Progenitor cell of endocrine pancreas (in vitro differentiated cells): ENCODE results near the gene RAB7A. TPM values are rescaled to one million over a fixed set of nuclear protein-coding genes. Genes with fewer than 3 reads are reported as not detected.

Experiments
- DNase-seq: peaks from one replicate; pipeline ENCODE4 v3.0.0; 2021; ENCODE audit warnings: low spot score; ENCODE audit not compliant: unreplicated experiment
- H3K27ac Mint-ChIP-seq: 2 replicates; pipeline ENCODE4 v1.8.0; 2021; ENCODE audit warnings: mild to moderate bottlenecking, moderate library complexity, mixed read lengths
- H3K27me3 Mint-ChIP-seq: 2 replicates; pipeline ENCODE4 v1.8.0; 2021; ENCODE audit warnings: mixed read lengths
- H3K36me3 Mint-ChIP-seq: 2 replicates; pipeline ENCODE4 v1.8.0; 2022; ENCODE audit warnings: mixed read lengths; ENCODE audit not compliant: insufficient read depth
- H3K4me1 Mint-ChIP-seq: 2 replicates; pipeline ENCODE4 v1.8.0; 2021; ENCODE audit warnings: low read depth, mixed read lengths
- H3K4me3 Mint-ChIP-seq: 2 replicates; pipeline ENCODE4 v1.8.0; 2021; ENCODE audit warnings: low read depth, mild to moderate bottlenecking, moderate library complexity, mixed read lengths
- H3K9me3 Mint-ChIP-seq: 2 replicates; pipeline ENCODE4 v1.8.0; 2021; ENCODE audit warnings: low read depth, mixed read lengths
- CTCF ChIP-seq: fragments of 200-600 bp; sonication (generic); IDR thresholded peaks from one replicate; pipeline ENCODE4 v1.5.0; 2021; ENCODE audit warnings: antibody characterized with exemption, mild to moderate bottlenecking; ENCODE audit not compliant: unreplicated experiment
- total RNA-seq: library from RNA; stranded (reverse); gene quantifications from 2 replicates; pipeline ENCODE4 v1.2.1, GENCODE V29; 2021

Gene RAB7A
- total RNA-seq, 1 donor from 2014 or later, result 130 TPM

DNA sequence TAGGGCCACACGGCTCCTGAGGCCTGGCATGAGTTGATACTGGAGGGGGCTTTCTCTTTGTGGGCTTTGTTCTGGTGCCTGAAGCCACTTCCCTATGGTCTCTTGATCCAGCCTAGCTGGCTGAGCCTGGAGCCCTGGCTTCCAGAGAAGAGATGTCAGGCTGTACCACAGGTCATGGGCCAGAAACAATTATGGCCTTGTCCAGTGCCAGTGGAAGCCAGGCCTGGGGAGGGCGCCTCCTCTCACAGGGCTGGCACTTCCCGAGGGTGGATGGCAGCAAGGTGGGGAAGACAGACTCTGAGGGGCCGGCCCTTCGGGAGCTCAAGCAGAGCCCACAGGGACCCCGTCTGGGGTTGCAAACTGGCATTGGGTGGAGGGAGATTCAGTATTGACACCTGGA, 118.5 kb downstream of the RAB7A start:
- Mint-ChIP-seq H3K4me1 (peaks cover 7% of the 10 kb centered on the region), H3K27me3 (no peaks in the 10 kb centered on the region), H3K4me3 (no peak overlapping the region), H3K27ac (no peak overlapping the region), H3K9me3 (no peaks in the 10 kb centered on the region), H3K36me3 (no peaks in the 10 kb centered on the region)
- DNase-seq, result no peak
- TF ChIP-seq CTCF, result no peak

GRCh38 chr3:128845119-128845777, 119.3 kb downstream of the RAB7A start:
- DNase-seq, result no peak
- H3K4me1 Mint-ChIP-seq, result peaks cover 7% of the 10 kb centered on the region
- H3K27me3 Mint-ChIP-seq, result no peaks in the 10 kb centered on the region
- H3K36me3 Mint-ChIP-seq, result no peaks in the 10 kb centered on the region
- peak overlapping the region; percentile 75 for H3K4me3 Mint-ChIP-seq
- no peaks in the 10 kb centered on the region for H3K9me3 Mint-ChIP-seq
- peak; percentile 35 for TF ChIP-seq CTCF
- peak overlapping the region; percentile 33 for H3K27ac Mint-ChIP-seq

DNA sequence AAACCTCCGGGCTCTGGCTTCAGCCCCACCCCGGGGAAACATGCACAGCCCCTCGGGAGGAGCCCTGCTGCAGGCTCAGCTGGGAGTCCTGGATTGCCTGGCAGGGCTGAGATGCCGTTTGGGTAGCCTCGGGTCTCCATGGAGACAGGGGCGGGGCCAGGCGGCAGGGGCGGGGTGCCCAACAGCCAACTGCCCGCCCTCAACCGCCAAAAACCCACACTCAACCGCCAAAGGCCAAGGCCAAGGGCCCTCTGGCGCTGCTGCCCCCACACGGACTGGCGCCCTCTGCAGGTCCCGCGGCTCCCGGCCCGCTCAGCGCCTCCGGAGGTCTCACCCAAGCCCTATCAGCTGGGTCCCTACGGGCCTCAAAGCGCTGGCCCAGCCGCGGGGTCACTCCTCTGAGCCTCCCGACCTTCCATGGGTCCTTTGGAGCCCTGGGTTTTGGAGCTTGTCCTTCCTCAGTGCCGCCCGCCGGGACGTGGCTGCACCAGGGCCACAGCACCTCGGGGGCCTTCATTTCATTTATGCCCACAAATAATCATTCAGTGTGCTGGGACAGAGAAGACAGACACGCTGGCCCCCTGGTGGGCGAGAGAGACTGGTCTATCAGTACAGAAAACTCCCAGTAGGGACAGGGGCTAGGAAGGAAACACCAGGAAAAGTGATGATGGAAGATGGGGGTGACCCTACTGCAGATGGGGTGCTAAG, 119.9 kb downstream of the RAB7A start:
- TF ChIP-seq CTCF, result peak; percentile 67
- H3K4me3 Mint-ChIP-seq, result peak overlapping the region; percentile 75
- H3K36me3 Mint-ChIP-seq, result no peaks in the 10 kb centered on the region
- no peaks in the 10 kb centered on the region for H3K27me3 Mint-ChIP-seq
- no peaks in the 10 kb centered on the region for H3K9me3 Mint-ChIP-seq
- peak; percentile 65 for DNase-seq
- H3K4me1 Mint-ChIP-seq, result peaks cover 7% of the 10 kb centered on the region
- H3K27ac Mint-ChIP-seq, result peak overlapping the region; percentile 27

GRCh38 chr3:128846486-128846891, 120.5 kb downstream of the RAB7A start:
- no peak for TF ChIP-seq CTCF
- no peak overlapping the region for H3K27ac Mint-ChIP-seq
- H3K4me1 Mint-ChIP-seq, result peaks cover 7% of the 10 kb centered on the region
- DNase-seq, result no peak
- H3K27me3 Mint-ChIP-seq, result no peaks in the 10 kb centered on the region
- no peaks in the 10 kb centered on the region for H3K36me3 Mint-ChIP-seq
- no peaks in the 10 kb centered on the region for H3K9me3 Mint-ChIP-seq
- no peak overlapping the region for H3K4me3 Mint-ChIP-seq

DNA sequence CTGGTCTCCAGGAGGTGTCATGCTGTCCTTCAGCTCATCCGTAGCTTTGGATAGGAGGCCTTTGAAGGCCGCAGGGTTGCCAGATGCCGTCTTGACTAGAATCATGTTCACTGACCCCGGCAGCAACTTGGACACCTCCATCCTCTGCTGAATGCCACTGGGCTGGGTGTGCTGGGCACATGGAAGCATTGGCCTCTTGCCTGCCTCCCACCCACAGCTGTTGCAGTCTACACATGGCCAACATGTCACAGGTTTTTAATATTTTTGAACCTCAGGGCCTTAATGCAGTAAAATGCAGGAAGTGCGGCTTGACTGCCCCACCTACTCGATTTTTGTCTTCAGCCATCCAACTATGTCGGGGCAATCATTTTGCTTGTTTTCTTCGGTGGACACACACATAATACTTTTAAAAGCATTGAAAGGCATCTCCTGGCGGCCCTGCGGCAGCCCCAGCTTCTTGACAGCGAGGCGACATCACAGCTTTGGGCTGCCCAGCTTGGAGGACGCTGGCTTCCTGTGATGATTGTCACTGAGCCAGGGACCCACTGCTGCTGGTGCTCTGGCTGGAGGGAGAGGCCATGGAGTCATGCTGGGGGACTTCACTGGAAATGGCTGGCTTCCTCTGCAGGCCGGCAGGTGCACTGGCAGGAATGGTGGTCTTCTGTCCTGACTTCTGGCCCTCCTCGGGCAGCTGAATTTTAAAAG, 121.8 kb downstream of the RAB7A start:
- Mint-ChIP-seq H3K27ac (no peak overlapping the region), H3K4me1 (peaks cover 7% of the 10 kb centered on the region), H3K4me3 (no peak overlapping the region), H3K36me3 (no peaks in the 10 kb centered on the region), H3K9me3 (no peaks in the 10 kb centered on the region), H3K27me3 (no peaks in the 10 kb centered on the region)
- DNase-seq, result no peak
- TF ChIP-seq CTCF, result no peak
